Germinal center (tissue), 1 donor: ENCODE data around the gene JSRP1.

ENCODE experiments used
- DNase-seq: peaks from one replicate; pipeline ENCODE4 v3.0.0; 2012; ENCODE audit warnings: mixed read lengths, low spot score

Gene JSRP1

GRCh38 chr19:2232286-2233151, 23.7 kb downstream of the JSRP1 start:
- DNase-seq = no peak

- no peak for DNase-seq
These were observed 24.5 kb downstream of the JSRP1 start for GRCh38 chr19:2231621-2232221.

GRCh38 chr19:2230807-2231533, 25.2 kb downstream of the JSRP1 start:
- no peak for DNase-seq

GRCh38 chr19:2230033-2230531, 26.1 kb downstream of the JSRP1 start:
- no peak for DNase-seq

GRCh38 chr19:2229103-2230032, 26.8 kb downstream of the JSRP1 start:
- DNase-seq = no peak

GRCh38 chr19:2228157-2229030, 27.8 kb downstream of the JSRP1 start:
- no peak for DNase-seq

- DNase-seq = peak; percentile 66
These were observed 28.6 kb downstream of the JSRP1 start for GRCh38 chr19:2227415-2228156.

GRCh38 chr19:2226840-2227360, 29.3 kb downstream of the JSRP1 start:
- no peak for DNase-seq

GRCh38 chr19:2226051-2226839, 30.0 kb downstream of the JSRP1 start:
- DNase-seq = no peak

- no peak for DNase-seq
These were observed 30.7 kb downstream of the JSRP1 start for GRCh38 chr19:2225415-2226050.

- no peak for DNase-seq
These were observed 31.4 kb downstream of the JSRP1 start for GRCh38 chr19:2224754-2225349.

- DNase-seq = peak; percentile 78
These were observed 32.3 kb downstream of the JSRP1 start for GRCh38 chr19:2223959-2224358.

GRCh38 chr19:2223391-2223790, 32.8 kb downstream of the JSRP1 start:
- DNase-seq = peak; percentile 16

GRCh38 chr19:2221918-2222317, 34.3 kb downstream of the JSRP1 start:
- no peak for DNase-seq

- DNase-seq = no peak
These were observed 34.9 kb downstream of the JSRP1 start for GRCh38 chr19:2221250-2221831.

GRCh38 chr19:2219726-2220125, 36.5 kb downstream of the JSRP1 start:
- DNase-seq = no peak

GRCh38 chr19:2217591-2217990, 38.6 kb downstream of the JSRP1 start:
- DNase-seq = no peak
